Jurkat, Clone E6-1 (cell line): ENCODE data around the gene HIVEP3.

Experiments
- DNase-seq: peaks from one replicate; pipeline ENCODE4 v3.0.0-alpha.2; 2011; ENCODE audit warnings: low read depth, low spot score
- H3K4me3 ChIP-seq: 2 replicates; pipeline ENCODE4 v1.5.1; 2011; ENCODE audit warnings: mild to moderate bottlenecking, low read length, control low read depth, moderate library complexity

Gene HIVEP3

DNA sequence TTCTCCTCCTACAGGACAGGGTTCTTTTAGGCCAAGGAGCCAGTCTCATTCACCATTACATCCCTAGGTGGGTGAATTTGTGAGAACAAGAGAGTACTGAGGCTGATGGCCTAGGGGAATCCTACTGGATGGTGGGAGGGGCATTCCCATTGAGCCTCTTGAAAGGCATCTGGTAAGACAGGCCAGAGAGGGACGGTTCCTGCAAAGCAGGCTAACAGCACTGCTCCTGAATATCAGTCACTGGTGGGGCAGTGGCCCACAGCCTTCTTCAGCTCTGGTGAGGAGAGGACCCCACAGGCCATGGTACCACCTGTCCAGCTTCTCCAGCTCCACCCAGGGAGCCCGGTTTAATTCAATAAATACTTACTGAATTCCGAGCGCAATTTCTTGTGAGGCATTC, 308.4 kb downstream of the HIVEP3 start:
- no peak overlapping the region for H3K4me3 ChIP-seq
- DNase-seq: no peak

DNA sequence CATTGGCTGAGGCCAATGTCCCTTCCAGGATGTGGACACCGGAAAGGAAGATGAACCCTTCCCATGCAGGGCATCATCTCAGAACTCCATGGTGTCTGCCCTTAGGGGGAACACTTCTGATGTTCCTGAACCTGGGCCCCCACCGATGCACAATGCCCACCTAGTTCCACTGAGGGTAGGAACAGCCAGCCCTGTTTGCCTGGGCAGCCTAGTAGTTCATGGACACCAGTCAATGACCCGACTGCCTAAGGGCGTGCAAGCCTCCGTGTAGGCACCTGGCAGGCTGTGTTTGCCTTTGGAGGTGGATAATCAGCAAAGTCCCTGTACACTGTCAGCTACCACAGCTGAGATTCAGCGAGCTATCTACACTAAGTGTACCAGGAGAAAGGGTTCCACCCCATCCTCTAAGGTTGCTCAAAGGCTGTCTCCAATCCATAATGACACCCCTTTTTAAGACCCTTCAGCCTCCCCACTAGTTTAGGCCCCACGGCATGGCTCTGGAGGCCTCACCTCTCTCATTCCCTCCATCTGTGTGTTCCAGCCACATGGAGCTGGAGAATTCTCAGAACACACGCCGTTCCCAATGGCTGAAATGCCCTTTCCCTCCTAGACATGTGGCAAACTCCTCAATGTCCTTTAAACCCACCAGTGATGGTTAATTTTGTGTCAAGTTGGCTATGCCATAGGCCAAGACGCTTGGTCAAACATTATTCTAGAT, 309.4 kb downstream of the HIVEP3 start:
- no peak for DNase-seq
- H3K4me3 ChIP-seq: no peak overlapping the region

DNA sequence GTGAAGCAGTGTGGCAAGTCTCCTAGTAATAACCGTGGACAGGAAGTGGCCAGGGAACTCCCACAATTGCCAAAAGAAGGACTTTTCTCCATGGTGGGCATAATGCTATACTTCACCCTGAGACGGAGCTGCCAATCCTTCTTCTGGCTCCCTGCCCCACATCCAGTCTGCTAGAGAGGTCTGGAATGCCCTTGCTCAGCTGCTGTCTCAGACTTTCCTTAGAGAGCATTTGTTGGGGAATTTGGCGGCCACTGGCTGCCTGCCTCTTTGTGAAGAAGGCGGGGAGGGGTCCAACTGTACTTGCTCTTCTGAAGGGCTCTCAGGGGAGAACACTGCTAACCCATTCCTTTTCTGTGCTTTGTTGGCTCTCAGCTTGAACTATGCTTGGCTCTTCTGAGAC, 310.5 kb downstream of the HIVEP3 start:
- H3K4me3 ChIP-seq: no peak overlapping the region
- no peak for DNase-seq

DNA sequence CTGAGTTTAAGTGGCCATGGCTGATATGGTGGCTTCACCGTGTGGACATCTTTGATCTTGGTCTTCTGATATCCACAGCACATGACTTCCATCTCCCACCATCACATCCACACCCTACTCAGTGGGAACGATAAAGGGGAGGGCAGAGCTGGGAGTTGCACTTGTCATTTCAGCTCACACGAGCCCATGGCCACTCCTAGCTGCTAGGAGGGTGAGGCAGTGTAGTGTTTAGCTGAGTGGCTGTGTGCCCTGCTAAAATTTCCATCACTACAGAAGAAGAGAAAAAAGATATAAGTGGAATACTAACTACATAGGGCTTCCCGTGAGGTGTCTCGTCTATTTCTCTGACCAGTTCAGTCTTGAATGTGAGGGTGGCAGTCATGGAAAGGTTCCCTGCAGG, 310.9 kb downstream of the HIVEP3 start:
- no peak overlapping the region for H3K4me3 ChIP-seq
- DNase-seq: no peak

DNA sequence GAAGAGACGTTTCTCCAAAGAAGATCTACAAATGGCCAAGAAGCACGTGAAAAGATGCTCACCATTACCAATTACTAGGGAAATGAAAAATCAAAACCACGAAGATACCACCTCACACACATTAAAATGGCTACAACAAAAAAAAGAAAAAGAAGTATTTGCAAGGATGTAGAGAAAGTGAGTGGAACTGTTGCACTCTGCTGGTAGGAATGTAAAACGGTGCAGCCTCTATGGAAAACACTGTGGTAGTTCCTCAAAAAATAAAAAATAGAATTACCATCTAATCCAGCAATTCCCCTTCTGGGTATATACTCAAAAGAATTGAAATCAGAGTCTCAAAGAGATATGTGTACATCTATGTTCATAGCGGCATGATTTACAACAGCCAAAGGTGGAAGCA, 318.8 kb downstream of the HIVEP3 start:
- no peak for DNase-seq
- no peak overlapping the region for H3K4me3 ChIP-seq

GRCh38 chr1:41598325-41598724, 320.4 kb downstream of the HIVEP3 start:
- DNase-seq: no peak
- H3K4me3 ChIP-seq: no peak overlapping the region

GRCh38 chr1:41592451-41593125, 326.1 kb downstream of the HIVEP3 start:
- no peak overlapping the region for H3K4me3 ChIP-seq
- DNase-seq: no peak

GRCh38 chr1:41591891-41592290, 326.8 kb downstream of the HIVEP3 start:
- H3K4me3 ChIP-seq: no peak overlapping the region
- DNase-seq: no peak

- DNase-seq: no peak
- H3K4me3 ChIP-seq: no peak overlapping the region
Observed at GRCh38 chr1:41590331-41590730, 328.4 kb downstream of the HIVEP3 start.

DNA sequence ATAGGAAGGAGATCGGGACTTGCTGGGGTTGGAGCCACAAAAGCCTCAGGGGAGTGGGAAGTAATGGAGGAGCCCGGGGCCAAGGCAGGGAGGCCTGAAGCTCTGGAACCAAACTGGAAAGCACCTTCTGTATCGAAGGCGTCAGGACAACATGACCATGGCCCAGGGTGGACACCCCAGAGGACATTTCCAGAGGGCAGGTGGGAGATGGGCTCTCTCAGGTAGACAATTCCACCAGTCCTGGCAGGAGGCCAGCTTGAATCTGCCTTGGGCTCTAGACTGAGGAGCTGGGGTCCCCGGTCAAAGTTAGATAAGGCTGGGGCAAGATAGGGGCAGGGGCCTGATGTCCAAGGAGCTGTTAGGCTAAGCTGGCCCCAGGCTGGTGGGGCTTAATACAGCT, 329.3 kb downstream of the HIVEP3 start:
- DNase-seq: no peak
- H3K4me3 ChIP-seq: no peak overlapping the region

GRCh38 chr1:41588334-41588875, 330.3 kb downstream of the HIVEP3 start:
- H3K4me3 ChIP-seq: no peak overlapping the region
- DNase-seq: no peak

DNA sequence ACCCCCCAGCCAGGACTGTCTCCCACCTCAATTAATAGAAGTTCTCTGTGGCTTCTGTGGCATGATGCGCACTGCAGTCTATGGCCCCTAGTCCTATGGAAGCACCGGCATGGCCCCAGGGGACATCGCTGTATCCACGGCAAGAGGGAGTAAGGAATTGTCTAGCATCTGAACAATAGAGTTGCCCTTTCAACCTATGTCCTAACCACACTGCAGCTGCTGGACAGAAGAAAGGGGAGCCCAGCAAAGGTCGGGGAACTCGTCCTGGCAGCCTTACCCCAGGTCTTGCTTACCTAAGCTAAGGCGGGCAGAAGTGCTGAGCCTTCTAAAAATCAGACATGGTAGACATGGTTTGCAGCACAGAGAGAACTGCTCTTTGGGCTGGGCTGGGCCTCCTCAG, 330.9 kb downstream of the HIVEP3 start:
- no peak for DNase-seq
- no peak overlapping the region for H3K4me3 ChIP-seq

GRCh38 chr1:41586230-41586629, 332.5 kb downstream of the HIVEP3 start:
- H3K4me3 ChIP-seq: no peak overlapping the region

GRCh38 chr1:41583658-41584547, 334.8 kb downstream of the HIVEP3 start:
- peak; percentile 42 for DNase-seq
- no peak overlapping the region for H3K4me3 ChIP-seq

More at GRCh38 chr1:41586230-41586629, 332.5 kb downstream of the HIVEP3 start:
- DNase-seq: no peak

DNA sequence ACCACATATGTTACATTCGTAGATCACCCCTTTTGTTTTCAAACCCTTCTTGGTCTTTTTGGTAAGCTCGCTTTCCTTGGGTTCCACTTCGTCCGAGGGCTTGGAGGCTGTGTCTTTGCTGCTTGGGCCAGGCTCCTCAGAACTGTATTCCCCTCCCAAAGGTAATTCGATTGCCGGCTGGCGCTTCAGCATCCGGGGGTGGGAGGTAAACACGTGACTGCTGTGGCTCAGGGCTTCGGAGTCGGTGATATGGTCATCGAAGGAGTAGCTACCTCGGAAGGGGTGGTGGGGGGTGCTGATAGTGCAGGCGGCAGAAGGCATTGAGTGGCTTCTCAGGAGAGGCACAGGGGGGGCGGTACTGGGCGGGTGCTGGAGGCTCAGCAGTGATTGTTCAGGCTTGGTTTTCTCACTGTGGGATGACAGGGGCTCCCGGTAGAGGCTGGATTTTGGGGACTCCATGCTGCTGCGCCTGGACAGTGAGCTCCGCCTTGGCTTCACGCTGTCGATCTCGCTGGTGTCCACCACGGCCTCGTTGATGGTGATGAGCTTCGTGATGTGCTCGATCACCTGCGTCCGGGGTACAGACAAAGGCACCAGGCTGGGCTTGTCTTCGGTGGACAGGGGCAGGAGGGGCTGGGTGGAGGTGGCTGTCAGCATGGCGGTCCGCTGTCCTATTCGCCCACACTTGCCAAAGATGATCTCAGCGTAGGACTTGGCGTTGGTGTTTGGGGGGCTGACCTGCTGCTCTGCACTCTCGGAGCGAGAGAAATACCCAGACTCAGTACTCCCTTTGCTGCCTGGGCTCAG, 335.7 kb downstream of the HIVEP3 start:
- H3K4me3 ChIP-seq: no peak overlapping the region
- DNase-seq: no peak

GRCh38 chr1:41582351-41582750, 336.4 kb downstream of the HIVEP3 start:
- no peak for DNase-seq

DNA sequence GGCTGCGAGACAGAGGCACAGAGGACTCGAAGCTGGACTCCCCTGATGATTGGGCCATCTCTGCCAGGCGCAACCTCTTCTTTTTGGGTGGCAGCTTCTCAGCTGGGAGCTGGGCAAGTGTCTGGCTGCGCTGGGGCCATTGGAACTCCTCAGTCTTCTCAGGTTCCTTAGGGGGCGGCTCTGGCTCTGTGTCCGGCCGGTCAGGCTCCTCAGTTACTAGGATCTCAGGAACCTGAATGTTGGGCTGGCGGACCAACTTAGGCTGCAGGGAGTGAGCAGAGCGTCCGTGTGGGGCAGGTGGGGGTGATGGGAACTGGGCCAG, 336.8 kb downstream of the HIVEP3 start:
- DNase-seq: no peak
- H3K4me3 ChIP-seq: no peak overlapping the region

More at GRCh38 chr1:41582351-41582750, 336.4 kb downstream of the HIVEP3 start:
- H3K4me3 ChIP-seq: no peak overlapping the region

GRCh38 chr1:41581216-41582003, 337.3 kb downstream of the HIVEP3 start:
- H3K4me3 ChIP-seq: no peak overlapping the region
- DNase-seq: no peak
